GM23338 (cell line): ENCODE data around the gene IDH1. TPM values are rescaled to one million over a fixed set of nuclear protein-coding genes. Genes with fewer than 3 reads are reported as not detected.

Experiments
- ATAC-seq: fragments of 200-7000 bp; cut with Tn5 transposase; 3 replicates; pipeline ENCODE4 v1.9.1; 2020
- DNase-seq: peaks from one replicate; pipeline ENCODE4 v3.0.0-alpha.2; 2015; ENCODE audit warnings: low spot score
- H2AFZ ChIP-seq: fragments of 200-600 bp; sonication (generic); 2 replicates; pipeline ENCODE4 v1.8.0; 2016; ENCODE audit warnings: antibody characterized with exemption, mild to moderate bottlenecking, moderate library complexity
- H3F3A ChIP-seq: fragments of 200-600 bp; sonication (generic); replicated peaks from 2 replicates; pipeline ENCODE4 v1.8.0; 2017; ENCODE audit warnings: antibody characterized with exemption, mixed run types, low read depth
- H3K27ac ChIP-seq: fragments of 200-600 bp; sonication (generic); 2 replicates; pipeline ENCODE4 v1.6.1; 2016; ENCODE audit warnings: low read depth
- H3K27me3 ChIP-seq: fragments of 200-600 bp; sonication (generic); 2 replicates; pipeline ENCODE4 v1.8.0; 2016; ENCODE audit warnings: mild to moderate bottlenecking, mixed run types, moderate library complexity; ENCODE audit not compliant: insufficient read depth
- H3K36me3 ChIP-seq: fragments of 200-600 bp; sonication (generic); 2 replicates; pipeline ENCODE4 v1.8.0; 2016; ENCODE audit warnings: mild to moderate bottlenecking; ENCODE audit not compliant: insufficient read depth
- H3K4me1 ChIP-seq: fragments of 200-600 bp; sonication (generic); 2 replicates; pipeline ENCODE4 v1.8.0; 2016; ENCODE audit warnings: mild to moderate bottlenecking, moderate library complexity; ENCODE audit not compliant: insufficient read depth
- H3K4me2 ChIP-seq: fragments of 200-600 bp; sonication (generic); 2 replicates; pipeline ENCODE4 v1.7.1; 2017; ENCODE audit warnings: mixed run types
- H3K4me3 ChIP-seq: fragments of 200-600 bp; sonication (generic); 2 replicates; pipeline ENCODE4 v1.6.1; 2016; ENCODE audit warnings: mixed run types
- H3K79me2 ChIP-seq: fragments of 200-600 bp; sonication (generic); replicated peaks from 2 replicates; pipeline ENCODE4 v1.8.0; 2017; ENCODE audit warnings: mild to moderate bottlenecking; ENCODE audit not compliant: insufficient read depth
- H3K9me2 ChIP-seq: fragments of 200-600 bp; sonication (generic); 2 replicates; pipeline ENCODE4 v1.8.0; 2017; ENCODE audit not compliant: insufficient read depth
- H4K20me1 ChIP-seq: fragments of 200-600 bp; sonication (generic); replicated peaks from 2 replicates; pipeline ENCODE4 v1.8.0; 2017; ENCODE audit warnings: mild to moderate bottlenecking; ENCODE audit not compliant: insufficient read depth
- H3K27ac Mint-ChIP-seq: 2 replicates; pipeline ENCODE4 v1.8.0; 2020; ENCODE audit warnings: inconsistent platforms, mild to moderate bottlenecking, moderate library complexity, mixed read lengths
- H3K27me3 Mint-ChIP-seq: 3 replicates; pipeline ENCODE4 v1.8.0; 2022; ENCODE audit warnings: low read depth, mild to moderate bottlenecking, moderate library complexity, mixed read lengths, inconsistent platforms; ENCODE audit not compliant: insufficient read depth, poor library complexity
- H3K36me3 Mint-ChIP-seq: 3 replicates; pipeline ENCODE4 v1.8.0; 2021; ENCODE audit warnings: low read depth, mild to moderate bottlenecking, inconsistent platforms, moderate library complexity, mixed read lengths
- H3K4me1 Mint-ChIP-seq: 3 replicates; pipeline ENCODE4 v1.8.0; 2020; ENCODE audit warnings: mild to moderate bottlenecking, inconsistent platforms, mixed read lengths
- H3K4me3 Mint-ChIP-seq: 3 replicates; pipeline ENCODE4 v1.8.0; 2021; ENCODE audit warnings: moderate library complexity, mild to moderate bottlenecking, inconsistent platforms, mixed read lengths
- H3K9me3 Mint-ChIP-seq: 3 replicates; pipeline ENCODE4 v1.8.0; 2020; ENCODE audit warnings: moderate library complexity, mild to moderate bottlenecking, inconsistent platforms, mixed read lengths
- CREB1 ChIP-seq: fragments of 250-450 bp; sonication (Bioruptor Pico); IDR thresholded peaks from 2 replicates; pipeline ENCODE4 v1.5.0; 2020; ENCODE audit warnings: low read depth, mild to moderate bottlenecking, moderate library complexity
- CTCF ChIP-seq, 2 experiments: fragments of 200-600 bp in 1 of 2; sonication (generic) in 1 of 2; conservative IDR thresholded peaks; 2 replicates each; pipeline versions ENCODE4 v1.5.1 to v1.6.1; 2016 to 2017; ENCODE audit warnings: antibody characterized with exemption in 2 of 2, low read depth in 2 of 2, mild to moderate bottlenecking in 2 of 2, moderate library complexity in 1 of 2
- EZH2 ChIP-seq: fragments of 200-600 bp; sonication (generic); IDR thresholded peaks from one replicate; pipeline ENCODE4 v1.8.0; 2017; ENCODE audit warnings: antibody characterized with exemption, mild to moderate bottlenecking, low read depth; ENCODE audit not compliant: unreplicated experiment
- EZH2phosphoT487 ChIP-seq: fragments of 200-600 bp; sonication (generic); IDR thresholded peaks from one replicate; pipeline ENCODE4 v1.8.1; 2018; ENCODE audit warnings: antibody characterized with exemption; ENCODE audit not compliant: unreplicated experiment
- JUNB ChIP-seq: IDR thresholded peaks from one replicate; pipeline ENCODE4 v1.6.1; 2016; ENCODE audit warnings: antibody characterized with exemption; ENCODE audit not compliant: unreplicated experiment
- NANOG ChIP-seq: IDR thresholded peaks from 2 replicates; pipeline ENCODE4 v1.6.1; 2016; ENCODE audit warnings: antibody characterized with exemption, borderline replicate concordance
- POLR2AphosphoS5 ChIP-seq: IDR thresholded peaks from 2 replicates; pipeline ENCODE4 v1.6.1; 2016; ENCODE audit warnings: antibody characterized with exemption, low read depth
- REST ChIP-seq: IDR thresholded peaks from one replicate; pipeline ENCODE4 v1.6.1; 2018; ENCODE audit warnings: antibody characterized with exemption; ENCODE audit not compliant: unreplicated experiment
- STAT1 ChIP-seq: IDR thresholded peaks from one replicate; pipeline ENCODE4 v1.6.1; 2016; ENCODE audit warnings: antibody characterized with exemption; ENCODE audit not compliant: unreplicated experiment
- ZNF114 ChIP-seq: fragments of 250-450 bp; sonication (Bioruptor Pico); IDR thresholded peaks from 2 replicates; pipeline ENCODE4 v1.5.0; 2020; ENCODE audit warnings: mild to moderate bottlenecking, moderate library complexity
- ZNF331 ChIP-seq: fragments of 250-450 bp; sonication (Bioruptor Pico); IDR thresholded peaks from 2 replicates; pipeline ENCODE4 v1.5.0; 2020; ENCODE audit warnings: low read depth, mild to moderate bottlenecking, moderate library complexity
- ZNF462 ChIP-seq: fragments of 250-450 bp; sonication (Bioruptor Pico); IDR thresholded peaks from 2 replicates; pipeline ENCODE4 v1.5.0; 2020; ENCODE audit warnings: mild to moderate bottlenecking, moderate library complexity
- polyA plus RNA-seq: library from polyadenylated mRNA; unstranded; fragments of >200 nt; fragmentation: Nextera tagmentation; extraction: Ambion mirVana; gene quantifications from 2 replicates; pipeline ENCODE4 v1.2.1, GENCODE V29; 2016
- total RNA-seq: library from RNA; depleted of rRNA; stranded (reverse); fragments of >200 nt; shearing (Covaris generic); gene quantifications from 2 replicates; pipeline ENCODE4 v1.2.3, GENCODE V29; 2014

Gene IDH1
- total and polyA plus RNA-seq, 2 experiments from 2014 or later = 315 to 536 TPM

GRCh38 chr2:208279236-208279635 lies 24.4 kb upstream of the IDH1 start:
- Histone ChIP-seq H4K20me1 (peaks cover 19% of the 10 kb centered on the region), H3K79me2 (peaks cover 39% of the 10 kb centered on the region), H3K36me3 (peaks cover 62% of the 10 kb centered on the region), H2AFZ (no peak overlapping the region), H3F3A (no peaks in the 10 kb centered on the region), H3K27me3 (no peaks in the 10 kb centered on the region), H3K27ac (no peak overlapping the region), H3K4me1 (no peaks in the 10 kb centered on the region), H3K4me3 (no peak overlapping the region), H3K9me2 (no peaks in the 10 kb centered on the region), H3K4me2 (no peak overlapping the region)
- Mint-ChIP-seq H3K4me1 (no peaks in the 10 kb centered on the region), H3K9me3 (no peaks in the 10 kb centered on the region), H3K27me3 (no peaks in the 10 kb centered on the region), H3K27ac (no peak overlapping the region), H3K36me3 (peaks cover 76% of the 10 kb centered on the region), H3K4me3 (no peak overlapping the region)
- no peak for DNase-seq
- ATAC-seq = no peak
- no peak for TF ChIP-seq POLR2AphosphoS5
- TF ChIP-seq CREB1 (CRISPR knock-in tag) = no peak
- no peak for TF ChIP-seq ZNF462
- TF ChIP-seq ZNF331 = no peak
- TF ChIP-seq STAT1 = no peak
- no peak for TF ChIP-seq EZH2phosphoT487
- no peak for TF ChIP-seq CTCF (conservative IDR thresholded peaks at IDR 0.05; ENCODE audit: low read depth in 2 of 2)
- no peak for TF ChIP-seq EZH2
- no peak for TF ChIP-seq REST
- TF ChIP-seq ZNF114 = no peak
- no peak for TF ChIP-seq NANOG
- TF ChIP-seq JUNB = no peak
